T-cell (primary cell): ENCODE results near the gene TNFSF8. TPM values are rescaled to one million over a fixed set of nuclear protein-coding genes. Genes with fewer than 3 reads are reported as not detected.
A peak's percentile ranks its signal among the peaks of the same experiment; 100 is the strongest.

Source experiments
- ATAC-seq, 4 experiments: fragments of 200-7000 bp in 3 of 4; fragments of 150-1000 bp in 1 of 4; cut with Tn5 transposase; replicated peaks in 1 of 4; 1 replicate in 3 of 4; 2 replicates in 1 of 4; pipeline ENCODE4 v1.10.0; 2021; ENCODE audit warnings: moderate library complexity in 3 of 4, mild to moderate bottlenecking in 2 of 4, moderate number of reproducible peaks in 1 of 4
- CTCF ChIA-PET, 2 donors: fragments of 300-600 bp; sonication (Branson Sonifier 250); formaldehyde crosslinking; loops; one replicate each; lab custom pipeline; 2022; ENCODE audit warnings: antibody characterized with exemption in 2 of 2; lab: Charles Lee
- POLR2A ChIA-PET, 2 donors: fragments of 300-600 bp; sonication (Branson Sonifier 250); formaldehyde crosslinking; loops; one replicate each; lab custom pipeline; 2022; ENCODE audit warnings: antibody characterized with exemption in 2 of 2; lab: Charles Lee
- DNase-seq, 35 experiments: peaks; one replicate each; pipeline versions ENCODE4 v3.0.0 to v3.0.0-alpha.2; 2013 to 2023
- H3K27ac ChIP-seq: one replicate; pipeline ENCODE4 v1.5.1; 2013; ENCODE audit warnings: low read length
- H3K27me3 ChIP-seq, 2 experiments: replicated peaks in 1 of 2; 1 replicate in 1 of 2; 2 replicates in 1 of 2; pipeline versions ENCODE4 v1.6.1 to v1.7.0; 2013; ENCODE audit warnings: low read length in 1 of 2, mixed read lengths in 1 of 2; ENCODE audit not compliant: control insufficient read depth in 2 of 2, insufficient read depth in 2 of 2; ENCODE audit errors: extremely low read depth in 1 of 2
- H3K36me3 ChIP-seq, 2 donors: 1 replicate in 1 of 2; 2 replicates in 1 of 2; pipeline versions ENCODE4 v1.6.1 to v1.7.0; 2013; ENCODE audit warnings: low read length in 1 of 2; ENCODE audit not compliant: control insufficient read depth in 2 of 2, insufficient read depth in 1 of 2; ENCODE audit errors: extremely low read depth in 1 of 2
- H3K4me1 ChIP-seq, 2 experiments: 1 replicate in 1 of 2; 2 replicates in 1 of 2; pipeline versions ENCODE4 v1.6.1 to v1.7.0; 2013; ENCODE audit warnings: low read length in 2 of 2, mixed read lengths in 1 of 2; ENCODE audit not compliant: insufficient read depth in 2 of 2, control insufficient read depth in 1 of 2; ENCODE audit errors: extremely low read depth in 1 of 2
- H3K4me3 ChIP-seq, 2 donors: 1 replicate in 1 of 2; 2 replicates in 1 of 2; pipeline versions ENCODE4 v1.5.1 to v1.7.0; 2013; ENCODE audit warnings: mild to moderate bottlenecking in 2 of 2, low read length in 1 of 2, moderate library complexity in 1 of 2; ENCODE audit not compliant: control insufficient read depth in 1 of 2; ENCODE audit errors: extremely low read depth in 1 of 2
- H3K9me3 ChIP-seq: 2 replicates; pipeline ENCODE4 v1.7.0; 2013
- H3K27ac Mint-ChIP-seq, 2 donors: one replicate each; pipeline ENCODE4 v1.8.0; 2020 to 2021; ENCODE audit warnings: mild to moderate bottlenecking in 2 of 2, mixed read lengths in 2 of 2
- H3K27me3 Mint-ChIP-seq, 2 donors: one replicate each; pipeline ENCODE4 v1.8.0; 2021 to 2022; ENCODE audit warnings: mixed read lengths in 2 of 2
- H3K36me3 Mint-ChIP-seq: one replicate; pipeline ENCODE4 v1.8.0; 2021; ENCODE audit warnings: mixed read lengths
- H3K4me1 Mint-ChIP-seq, 3 donors: one replicate each; pipeline ENCODE4 v1.8.0; 2020 to 2022; ENCODE audit warnings: mixed read lengths in 3 of 3, mild to moderate bottlenecking in 1 of 3
- H3K4me3 Mint-ChIP-seq, 3 donors: one replicate each; pipeline ENCODE4 v1.8.0; 2020 to 2022; ENCODE audit warnings: mild to moderate bottlenecking in 3 of 3, mixed read lengths in 3 of 3, moderate library complexity in 3 of 3
- H3K9me3 Mint-ChIP-seq, 3 donors: one replicate each; pipeline ENCODE4 v1.8.0; 2020 to 2022; ENCODE audit warnings: mixed read lengths in 3 of 3
- WGBS: methylation state at CpG from one replicate; pipeline ENCODE4 v1.1.5; 2013; ENCODE audit warnings: missing lambda C conversion rate; ENCODE audit not compliant: insufficient coverage; 5-methylcytosine and 5-hydroxymethylcytosine counted together
- total RNA-seq, 35 experiments: library from RNA in 6 of 35; stranded (reverse) in 6 of 35; fragments of 120-200 nt in 1 of 35; gene quantifications; one replicate each; pipeline versions ENCODE4 v1.2.1 to v1.2.4 and lab custom pipeline; 2013 to 2026

The TNFSF8 gene
- total RNA-seq, 5 donors from 2014 or later (not counting 1 experiment from before 2014, with no cell fraction given): 42.9 to 102 (median 63.4) TPM

DNA sequence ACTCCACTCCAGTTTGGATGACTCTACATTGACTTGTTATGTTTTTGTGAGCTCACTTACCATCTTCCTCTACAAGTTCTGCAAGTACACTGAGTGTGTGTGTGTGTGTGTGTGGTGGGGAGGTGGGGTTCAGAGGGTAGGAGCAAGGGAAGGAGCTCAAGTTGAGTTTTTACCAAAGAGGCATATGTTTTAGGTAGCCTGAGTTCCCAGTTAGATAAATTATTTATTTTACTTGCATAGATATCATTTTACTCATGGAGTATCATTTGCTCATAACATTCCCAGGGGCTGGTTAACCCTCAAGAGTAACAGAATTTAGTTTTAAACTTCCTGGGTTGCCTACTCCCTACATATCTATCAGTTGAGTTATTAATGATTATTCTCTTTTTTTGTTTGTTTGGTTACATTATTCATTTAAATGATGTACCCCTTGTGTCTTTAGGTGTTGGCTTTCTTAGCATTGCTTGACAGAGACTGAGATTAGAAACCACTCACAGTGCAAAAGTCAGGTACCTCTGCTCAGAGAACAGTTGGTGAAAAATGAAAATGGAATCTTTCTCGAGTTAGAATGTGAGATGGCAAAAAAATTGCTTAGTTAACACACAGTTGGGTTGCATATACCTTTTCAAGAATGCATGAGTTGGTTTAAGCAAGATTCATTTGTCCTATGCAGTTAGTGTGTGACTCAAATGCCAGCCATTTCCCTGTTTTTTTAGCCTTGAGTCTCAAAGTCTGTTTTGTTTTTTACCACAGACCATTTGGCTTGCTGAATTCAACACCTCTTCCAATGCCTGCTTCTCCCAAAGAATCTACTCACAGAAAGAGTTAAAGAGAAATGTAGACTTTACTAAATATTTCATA is 29.2 kb downstream of the TNFSF8 start:
- CTCF ChIA-PET: interaction anchor here (0.5 to 0.6 kb wide), 2 partner anchors 528 to 1384 kb away, joined by 3 to 4 read pairs; no protein-coding TSS in a partner anchor
- H3K27ac ChIP-seq: peak overlapping the region; percentile 68
- WGBS: no CpG with 5 or more reads among the region's 1 CpG

DNA sequence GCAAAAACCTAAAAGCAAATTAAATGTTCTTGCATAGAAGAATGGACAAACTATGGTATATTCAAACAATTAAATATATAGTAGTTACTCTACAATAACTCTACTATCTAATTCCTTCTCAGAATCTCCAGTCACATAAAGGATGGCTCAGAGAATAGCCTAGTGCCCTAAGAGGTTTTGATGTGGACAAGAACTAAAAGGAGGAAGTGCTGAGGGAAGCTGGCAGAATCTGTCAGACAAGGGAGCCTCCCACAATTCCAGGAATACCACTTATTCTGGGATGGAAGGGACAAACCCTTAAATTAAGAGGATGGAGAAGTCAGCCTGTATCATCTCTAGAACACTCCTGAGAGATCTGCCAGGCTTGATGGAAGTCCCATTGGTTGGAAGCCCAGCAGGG is 30.4 kb downstream of the TNFSF8 start:
- peaks cover 0 to 38% of the 10 kb centered on the region in 2 donors for H3K36me3 ChIP-seq
- POLR2A ChIA-PET: interaction anchor here (0.8 to 1.3 kb wide), 2 partner anchors 15 to 29 kb away, joined by 3 to 9 read pairs; no protein-coding TSS in a partner anchor
- ATAC-seq: no peak
- CTCF ChIA-PET: interaction anchor here (1.2 to 2.1 kb wide), 2 partner anchors 8 to 29 kb away, joined by 3 to 20 read pairs; no protein-coding TSS in a partner anchor
- Mint-ChIP-seq H3K27ac (no peak overlapping the region), H3K4me3 (peak overlapping the region in 1 of 3 donors; percentile 47), H3K36me3 (peaks cover 46% of the 10 kb centered on the region), H3K27me3 (no peaks in the 10 kb centered on the region), H3K9me3 (no peaks in the 10 kb centered on the region), H3K4me1 (peaks cover 0 to 12% (median 11%) of the 10 kb centered on the region in 3 donors)
- no peaks in the 10 kb centered on the region for H3K9me3 ChIP-seq
- no peak overlapping the region for H3K4me3 ChIP-seq
- peaks cover 33 to 73% of the 10 kb centered on the region in 2 experiments for H3K4me1 ChIP-seq
- H3K27me3 ChIP-seq: no peaks in the 10 kb centered on the region
- DNase-seq: no peak
- H3K27ac ChIP-seq: peak overlapping the region; percentile 68

More for the DNA sequence above, 29.2 kb downstream of the TNFSF8 start:
- Histone ChIP-seq H3K27me3 (no peaks in the 10 kb centered on the region), H3K9me3 (no peaks in the 10 kb centered on the region), H3K4me3 (no peak overlapping the region), H3K4me1 (peaks cover 32 to 74% of the 10 kb centered on the region in 2 experiments), H3K36me3 (peaks cover 0 to 42% of the 10 kb centered on the region in 2 donors)
- POLR2A ChIA-PET: interaction anchor here (0.6 to 0.8 kb wide), 4 partner anchors 14 to 313 kb away, joined by 3 to 8 read pairs (median 3); partner anchors contain the start of gene ATP6V1G1 (in 1 of the 2)
- Mint-ChIP-seq H3K27me3 (no peaks in the 10 kb centered on the region), H3K4me3 (peak overlapping the region in 1 of 3 donors; percentile 47), H3K36me3 (peaks cover 49% of the 10 kb centered on the region), H3K9me3 (no peaks in the 10 kb centered on the region), H3K27ac (peak overlapping the region in 1 of 2 donors; percentile 82), H3K4me1 (peaks cover 0 to 9% (median 2%) of the 10 kb centered on the region in 3 donors)
- ATAC-seq (no peak), DNase-seq (no peak)

DNA sequence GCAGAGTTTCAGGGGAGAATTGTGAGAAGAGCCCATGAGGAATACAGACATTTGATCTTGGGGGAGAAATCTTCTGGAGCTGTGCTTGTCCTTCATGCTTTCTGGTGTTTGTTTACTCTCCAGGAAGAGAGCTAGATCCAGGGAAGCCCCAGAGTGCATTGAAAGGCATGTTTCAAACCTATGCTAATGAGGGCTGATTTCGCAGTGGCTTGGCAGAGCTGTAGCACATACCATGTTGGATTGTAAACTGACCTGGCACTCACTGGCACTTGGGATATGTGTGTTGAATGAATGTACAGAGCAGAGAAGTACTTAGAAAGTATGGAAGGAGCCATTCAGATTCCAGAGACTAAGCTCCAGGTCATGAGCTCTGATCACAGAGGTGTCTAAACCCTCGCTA is 30.9 kb downstream of the TNFSF8 start:
- ChIA-PET POLR2A (interaction anchor here (0.6 to 1.3 kb wide), 7 partner anchors 9 to 164 kb away, joined by 3 to 9 read pairs (median 3); no protein-coding TSS in a partner anchor), CTCF (interaction anchor here (0.8 to 2.1 kb wide), 11 partner anchors 8 to 115 kb away, joined by 3 to 20 read pairs (median 4); partner anchors contain the start of gene TNFSF8 (in 1 of the 2))
- Histone ChIP-seq H3K36me3 (peaks cover 0 to 33% of the 10 kb centered on the region in 2 donors), H3K27ac (peak overlapping the region; percentile 68), H3K27me3 (no peaks in the 10 kb centered on the region), H3K9me3 (no peaks in the 10 kb centered on the region), H3K4me3 (no peak overlapping the region), H3K4me1 (peaks cover 38 to 76% of the 10 kb centered on the region in 2 experiments)
- no peak for DNase-seq
- Mint-ChIP-seq H3K27ac (no peak overlapping the region), H3K4me1 (peaks cover 0 to 17% (median 16%) of the 10 kb centered on the region in 3 donors), H3K4me3 (no peak overlapping the region), H3K36me3 (peaks cover 41% of the 10 kb centered on the region), H3K9me3 (no peaks in the 10 kb centered on the region), H3K27me3 (no peaks in the 10 kb centered on the region)
- WGBS: 90% methylated on average over 1 of the region's 2 CpGs
- ATAC-seq: no peak

DNA sequence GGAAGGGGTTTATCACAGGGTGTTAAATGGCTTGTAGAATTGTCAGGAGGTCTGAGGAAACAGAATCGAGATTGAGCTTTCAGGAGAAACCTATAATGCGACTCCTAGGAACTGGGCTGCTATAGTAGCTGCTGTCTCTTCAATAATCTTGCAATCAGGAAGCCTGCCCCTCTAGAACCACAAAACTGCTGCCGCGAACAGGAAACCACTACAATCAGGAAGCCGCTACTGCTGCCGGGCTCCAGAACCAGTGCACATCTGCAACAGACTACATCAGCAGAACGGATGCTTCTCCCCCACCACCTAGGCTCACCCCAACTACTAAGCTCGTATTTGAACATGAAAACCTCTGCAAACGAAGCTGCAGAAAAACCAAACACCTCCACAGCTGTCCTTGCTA is 31.6 kb downstream of the TNFSF8 start:
- ATAC-seq (peak; percentile 94 to 97 (median 97)), DNase-seq (peak; percentile 65 to 91 (median 82))
- Mint-ChIP-seq H3K36me3 (peaks cover 38% of the 10 kb centered on the region), H3K4me3 (no peak overlapping the region), H3K4me1 (peaks cover 0 to 24% (median 23%) of the 10 kb centered on the region in 3 donors), H3K27me3 (no peaks in the 10 kb centered on the region), H3K27ac (no peak overlapping the region), H3K9me3 (no peaks in the 10 kb centered on the region)
- Histone ChIP-seq H3K36me3 (peaks cover 0 to 26% of the 10 kb centered on the region in 2 donors), H3K27me3 (no peaks in the 10 kb centered on the region), H3K4me1 (peaks cover 38 to 83% of the 10 kb centered on the region in 2 experiments), H3K27ac (peak overlapping the region; percentile 68), H3K9me3 (no peaks in the 10 kb centered on the region), H3K4me3 (peak overlapping the region in 1 of 2 donors; percentile 4)
- ChIA-PET POLR2A (interaction anchor here (0.6 to 2.2 kb wide), 12 partner anchors 9 to 311 kb away, joined by 3 to 13 read pairs (median 4); partner anchors contain the start of genes ATP6V1G1 (in 1 of the 2) and TNFSF8 (in 1 of the 2)), CTCF (interaction anchor here (0.7 to 2.1 kb wide), 12 partner anchors 8 to 245 kb away, joined by 3 to 20 read pairs (median 4); partner anchors contain the start of gene TNFSF8 (in 1 of the 2))
- WGBS: 0% methylated on average over 7 of the region's 9 CpGs

DNA sequence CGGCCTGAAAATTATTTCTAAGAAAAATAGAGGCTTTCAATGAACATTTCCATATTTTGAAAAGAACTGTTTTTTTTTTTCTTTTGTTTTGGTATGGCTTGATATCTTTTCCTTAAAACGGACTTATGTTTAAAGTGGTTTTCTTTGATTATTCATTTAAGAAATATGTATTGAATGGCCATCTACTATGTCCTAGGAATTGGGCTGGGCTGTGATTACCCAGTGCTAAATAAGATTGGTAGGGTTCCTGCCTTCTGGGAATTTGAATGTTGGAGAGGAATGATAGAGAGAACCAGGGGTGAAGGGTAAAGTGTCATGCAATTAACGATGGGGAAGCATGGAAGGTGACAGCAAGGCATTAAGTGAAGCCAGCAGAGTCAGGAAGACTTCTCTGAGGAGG is 33.2 kb downstream of the TNFSF8 start:
- POLR2A ChIA-PET: interaction anchor here (0.7 to 2.2 kb wide), 2 partner anchors 32 to 75 kb away, joined by 6 to 13 read pairs; no protein-coding TSS in a partner anchor
- DNase-seq: no peak
- Mint-ChIP-seq H3K4me1 (peaks cover 0 to 34% (median 31%) of the 10 kb centered on the region in 3 donors), H3K9me3 (peaks cover 0 to 3% (median 2%) of the 10 kb centered on the region in 3 donors), H3K4me3 (no peak overlapping the region), H3K27me3 (no peaks in the 10 kb centered on the region), H3K36me3 (peaks cover 32% of the 10 kb centered on the region), H3K27ac (no peak overlapping the region)
- Histone ChIP-seq H3K4me3 (no peak overlapping the region), H3K27me3 (no peaks in the 10 kb centered on the region), H3K9me3 (no peaks in the 10 kb centered on the region), H3K4me1 (peaks cover 38 to 68% of the 10 kb centered on the region in 2 experiments), H3K27ac (peak overlapping the region; percentile 41), H3K36me3 (peaks cover 0 to 12% of the 10 kb centered on the region in 2 donors)
- ATAC-seq: no peak
- CTCF ChIA-PET: no interaction called here
- WGBS: 65% methylated on average over 2 of the region's 3 CpGs

DNA sequence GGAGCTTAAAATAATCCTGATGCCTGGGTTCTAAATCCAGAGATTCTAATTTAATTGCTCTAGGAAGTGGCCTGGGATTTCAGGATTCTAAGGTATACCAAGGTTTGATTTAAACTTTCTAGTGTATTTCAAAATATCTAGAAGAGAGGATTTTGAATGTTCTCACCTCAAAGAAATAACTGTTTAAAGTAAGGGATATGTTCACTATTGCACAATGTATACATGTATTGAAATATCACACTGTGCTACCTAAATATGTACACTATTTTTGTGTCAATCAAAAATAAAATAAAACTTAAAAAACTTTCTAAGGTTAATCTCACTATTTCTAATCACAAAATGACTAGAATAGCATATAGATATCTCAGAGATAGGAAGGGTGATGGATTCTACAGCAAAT is 34.0 kb downstream of the TNFSF8 start:
- H3K27ac Mint-ChIP-seq: peak overlapping the region; percentile 46 to 58
- peaks cover 2 to 35% (median 31%) of the 10 kb centered on the region in 3 donors for H3K4me1 Mint-ChIP-seq
- H3K27me3 ChIP-seq: no peaks in the 10 kb centered on the region
- no peaks in the 10 kb centered on the region for H3K27me3 Mint-ChIP-seq
- no peak for DNase-seq
- ATAC-seq: no peak
- H3K36me3 ChIP-seq: peaks cover 0 to 6% of the 10 kb centered on the region in 2 donors
- H3K9me3 ChIP-seq: no peaks in the 10 kb centered on the region
- peaks cover 28% of the 10 kb centered on the region for H3K36me3 Mint-ChIP-seq
- ChIA-PET POLR2A (interaction anchor here in 1 of 2 donors (0.7 kb wide), 1 partner anchor 76 kb away, joined by 6 read pairs; no protein-coding TSS in a partner anchor), CTCF (interaction anchor here in 1 of 2 donors (1.6 kb wide), 1 partner anchor 33 kb away, joined by 4 read pairs; no protein-coding TSS in a partner anchor)
- H3K4me3 ChIP-seq: no peak overlapping the region
- H3K4me1 ChIP-seq: peaks cover 37 to 61% of the 10 kb centered on the region in 2 experiments
- H3K9me3 Mint-ChIP-seq: peaks cover 1 to 4% (median 2%) of the 10 kb centered on the region in 3 donors
- no peak overlapping the region for H3K27ac ChIP-seq
- no peak overlapping the region for H3K4me3 Mint-ChIP-seq
